Fibroblast of pulmonary artery (primary cell): Measurements from ENCODE around the gene PGRMC2.

Experiments used
- DNase-seq: peaks from one replicate; pipeline ENCODE4 v3.0.0-alpha.2; 2010; ENCODE audit warnings: low read depth
- H3K4me3 ChIP-seq: replicated peaks from 2 replicates; pipeline ENCODE4 v1.5.1; 2011; ENCODE audit warnings: low read depth, mild to moderate bottlenecking, control low read depth, low read length, moderate library complexity
- CTCF ChIP-seq: IDR thresholded peaks from 2 replicates; pipeline ENCODE4 v1.5.1; 2011; ENCODE audit warnings: mild to moderate bottlenecking, control low read depth, low read length, inconsistent platforms; ENCODE audit errors: missing control alignments

The PGRMC2 gene

GRCh38 chr4:128303405-128303785 lies 15.8 kb upstream of the PGRMC2 start:
- TF ChIP-seq CTCF: no peak
- DNase-seq: no peak
- no peak overlapping the region for H3K4me3 ChIP-seq

- no peak for TF ChIP-seq CTCF
- no peak overlapping the region for H3K4me3 ChIP-seq
Measured at GRCh38 chr4:128301979-128302378, 14.4 kb upstream of the PGRMC2 start.

GRCh38 chr4:128299848-128300247 lies 12.2 kb upstream of the PGRMC2 start:
- H3K4me3 ChIP-seq: no peak overlapping the region
- no peak for TF ChIP-seq CTCF
- no peak for DNase-seq

More at GRCh38 chr4:128301979-128302378, 14.4 kb upstream of the PGRMC2 start:
- DNase-seq: peak; percentile 42

GRCh38 chr4:128298852-128299251 lies 11.2 kb upstream of the PGRMC2 start:
- TF ChIP-seq CTCF: no peak
- H3K4me3 ChIP-seq: no peak overlapping the region
- no peak for DNase-seq

- DNase-seq: no peak
- TF ChIP-seq CTCF: no peak
- H3K4me3 ChIP-seq: no peak overlapping the region
Measured at GRCh38 chr4:128298146-128298758, 10.6 kb upstream of the PGRMC2 start.

GRCh38 chr4:128295255-128295654 lies 7.6 kb upstream of the PGRMC2 start:
- no peak for DNase-seq
- no peak for TF ChIP-seq CTCF
- no peak overlapping the region for H3K4me3 ChIP-seq

- no peak for DNase-seq
- no peak overlapping the region for H3K4me3 ChIP-seq
- TF ChIP-seq CTCF: no peak
Measured at GRCh38 chr4:128294464-128294863, 6.9 kb upstream of the PGRMC2 start.
